ENCODE results near the gene KRTAP4-6. TPM values are rescaled to one million over a fixed set of nuclear protein-coding genes. Genes with fewer than 3 reads are reported as not detected.
"Not testable (repeated sequence)": the region's sequence is repeated elsewhere in the genome, so short reads cannot be mapped to it uniquely, and the experiment has no call there.

Gene KRTAP4-6
- total RNA-seq, 1 donor from 2014 or later, result not detected

- ATAC-seq; DNase-seq (ENCODE audit: low spot score); intact Hi-C loops (cut with DNase I): not testable (repeated sequence)
Observed at GRCh38 chr17:41117846-41118386, 22.4 kb downstream of the KRTAP4-6 start, which contains the start of gene KRTAP4-11. TSS of gene KRTAP4-11 (minus strand) at chr17:41118373. CDS start at chr17:41118315, 58 bp downstream.

- ATAC-seq, result no peak
- DNase-seq (ENCODE audit: low spot score), result no peak
- intact Hi-C loops (cut with DNase I), result no loop called here
Observed at GRCh38 chr17:41116297-41116696, 24.0 kb downstream of the KRTAP4-6 start.

DNA sequence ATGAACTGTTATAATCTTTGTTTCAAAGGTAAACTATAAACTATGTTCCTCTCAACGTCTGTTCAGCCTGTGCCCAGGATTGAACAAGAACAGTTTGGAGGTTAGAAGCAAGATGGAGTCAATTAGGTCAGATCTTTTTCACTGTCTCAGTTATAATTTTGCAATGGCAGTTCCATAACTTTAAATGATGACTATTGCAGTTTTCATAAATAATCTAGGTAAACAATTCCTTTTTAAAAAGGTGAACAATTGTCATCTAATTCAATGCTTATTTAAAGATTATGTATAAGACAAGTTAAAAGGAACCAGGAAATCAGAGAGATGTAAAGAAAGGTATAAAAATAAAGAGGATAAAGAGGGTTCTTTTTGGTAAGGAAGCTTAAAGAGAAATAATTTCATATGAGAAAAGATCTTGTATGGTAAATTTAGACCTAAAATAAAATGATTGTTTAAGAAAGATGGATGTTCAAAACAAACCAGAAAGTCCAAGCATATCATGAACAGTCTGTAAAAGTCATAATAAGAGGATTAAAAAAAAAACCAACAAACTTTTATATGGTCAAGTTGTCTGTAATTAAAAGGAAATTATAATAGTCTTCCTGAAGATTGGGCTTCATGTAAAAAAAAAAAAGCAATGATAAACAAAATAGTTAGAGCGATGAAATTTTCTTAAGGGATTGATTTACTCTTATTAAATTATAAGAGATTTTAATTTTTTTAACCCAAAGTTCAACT is 29.0 kb downstream of the KRTAP4-6 start:
- intact Hi-C loops (cut with DNase I), result no loop called here
- no peak for DNase-seq (ENCODE audit: low spot score)
- ATAC-seq, result no peak

DNA sequence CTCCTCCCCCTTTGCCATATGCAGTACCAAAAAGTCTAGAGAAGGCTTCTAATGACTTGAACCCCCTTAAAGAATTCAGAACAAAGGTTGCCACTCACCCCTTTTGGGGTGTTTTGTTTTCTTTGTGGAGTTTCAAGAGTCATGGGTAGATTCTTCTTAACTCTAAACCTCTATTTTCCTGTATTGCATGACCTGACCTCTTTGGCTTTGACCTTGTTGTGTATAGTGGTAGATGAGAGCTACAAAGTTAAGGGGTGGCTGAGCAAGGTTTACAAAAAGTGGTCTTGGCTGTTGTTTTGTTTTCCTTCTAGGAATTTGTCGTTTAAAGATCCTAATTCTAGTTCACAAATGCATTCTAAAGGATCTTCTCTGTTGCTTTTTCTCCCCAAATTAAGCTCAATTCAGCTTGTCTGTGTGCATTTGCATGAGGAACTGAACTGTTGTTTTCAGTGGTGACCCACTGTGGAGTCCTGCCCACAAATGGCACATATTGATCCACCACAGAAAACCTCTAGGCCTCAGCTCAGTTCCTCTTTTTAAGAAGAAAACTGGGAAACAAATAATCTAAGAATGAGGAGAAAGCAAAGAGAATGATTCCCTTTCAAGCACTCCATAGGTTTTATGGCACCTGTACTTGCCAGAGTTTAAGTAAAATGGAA is 31.5 kb downstream of the KRTAP4-6 start:
- DNase-seq (ENCODE audit: low spot score); ATAC-seq; intact Hi-C loops (cut with DNase I): not testable (repeated sequence)

DNA sequence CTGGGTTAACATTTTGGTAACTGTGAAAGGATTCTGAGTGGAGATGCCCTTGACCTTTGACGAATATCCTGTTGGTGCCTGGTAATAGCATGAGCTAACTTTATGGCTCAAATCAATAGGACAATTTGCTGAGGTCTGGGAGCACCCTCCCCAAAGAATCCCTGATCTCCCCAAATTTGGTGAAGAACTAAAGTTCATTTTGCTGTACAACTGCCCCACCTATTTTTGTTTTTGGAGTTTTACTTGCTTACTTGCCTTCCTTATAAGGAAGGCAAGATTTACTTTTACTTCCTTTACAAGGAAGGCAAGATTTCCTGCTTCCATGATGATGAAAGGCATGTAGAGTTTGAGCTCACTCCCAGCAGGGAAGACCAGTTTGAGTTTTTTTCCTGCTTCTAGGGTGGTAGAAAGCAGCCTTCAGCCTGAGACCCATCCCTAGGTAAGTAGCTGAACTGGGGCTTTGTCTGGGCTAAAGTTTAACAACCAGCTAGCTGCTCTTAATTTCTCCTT is 32.3 kb downstream of the KRTAP4-6 start:
- DNase-seq (ENCODE audit: low spot score) (no peak), ATAC-seq (no peak)
- intact Hi-C loops (cut with DNase I), result no loop called here

- intact Hi-C loops (cut with DNase I); DNase-seq (ENCODE audit: low spot score); ATAC-seq: not testable (repeated sequence)
Observed at GRCh38 chr17:41105347-41105746, 35.0 kb downstream of the KRTAP4-6 start, which contains the start of gene KRTAP4-9. TSS of gene KRTAP4-9 (plus strand) at chr17:41105389. CDS start at chr17:41105389, 0 bp downstream.

DNA sequence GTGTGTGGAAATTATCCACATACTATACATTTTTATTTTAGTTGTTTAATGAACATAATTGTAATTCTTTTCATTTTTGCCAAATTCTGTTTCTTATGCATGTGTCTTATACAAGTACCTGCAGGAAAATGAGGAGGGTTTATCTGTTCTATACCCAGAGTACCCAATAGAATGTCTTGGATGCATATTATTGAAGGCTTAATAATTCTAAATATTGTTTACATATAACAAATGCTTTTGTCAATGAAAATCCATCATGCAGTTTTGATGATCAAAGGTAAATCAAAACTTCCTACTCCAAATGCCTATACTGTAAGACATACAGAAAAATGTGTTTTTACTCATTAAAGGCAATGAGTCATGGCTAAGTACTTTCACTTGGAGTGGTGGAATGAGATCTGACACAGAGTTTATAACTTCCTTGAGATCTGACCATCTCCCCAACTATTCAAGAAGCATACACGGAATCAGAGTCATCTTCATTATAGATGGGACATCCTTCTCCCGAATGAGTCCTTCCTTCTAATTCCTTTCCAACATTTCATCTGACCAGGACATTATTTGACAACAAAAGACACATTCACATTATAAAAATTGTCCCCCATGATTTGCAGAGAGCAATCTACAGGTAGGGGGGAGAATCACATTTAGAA is 35.8 kb downstream of the KRTAP4-6 start:
- intact Hi-C loops (cut with DNase I); DNase-seq (ENCODE audit: low spot score); ATAC-seq: not testable (repeated sequence)

DNA sequence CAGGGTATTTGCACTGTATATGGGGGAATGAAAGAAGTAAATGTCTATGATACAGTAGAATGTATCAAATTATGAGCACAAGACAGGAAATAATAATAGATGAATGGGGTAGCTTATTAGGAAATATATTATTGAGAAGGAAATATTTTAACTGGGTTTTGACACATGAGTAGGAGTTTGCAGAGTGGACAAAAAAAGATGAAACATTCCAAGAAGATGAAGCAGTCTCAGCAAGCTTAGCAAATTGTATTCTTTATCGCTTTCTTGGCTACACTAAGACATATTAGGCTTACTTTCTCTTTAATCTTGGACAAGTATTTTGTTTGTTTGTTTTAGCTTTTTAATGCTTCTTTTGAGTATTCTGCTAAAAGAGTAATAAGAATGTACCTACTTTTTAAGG is 36.4 kb downstream of the KRTAP4-6 start:
- DNase-seq (ENCODE audit: low spot score), result no peak
- ATAC-seq, result no peak
- intact Hi-C loops (cut with DNase I), result no loop called here

- ATAC-seq, result no peak
- DNase-seq (ENCODE audit: low spot score), result no peak
- intact Hi-C loops (cut with DNase I), result no loop called here
Observed at GRCh38 chr17:41101586-41102259, 38.6 kb downstream of the KRTAP4-6 start, which contains the start of gene KRTAP4-16. TSS of gene KRTAP4-16 (minus strand) at chr17:41102209. CDS start at chr17:41102209, 0 bp downstream.

DNA sequence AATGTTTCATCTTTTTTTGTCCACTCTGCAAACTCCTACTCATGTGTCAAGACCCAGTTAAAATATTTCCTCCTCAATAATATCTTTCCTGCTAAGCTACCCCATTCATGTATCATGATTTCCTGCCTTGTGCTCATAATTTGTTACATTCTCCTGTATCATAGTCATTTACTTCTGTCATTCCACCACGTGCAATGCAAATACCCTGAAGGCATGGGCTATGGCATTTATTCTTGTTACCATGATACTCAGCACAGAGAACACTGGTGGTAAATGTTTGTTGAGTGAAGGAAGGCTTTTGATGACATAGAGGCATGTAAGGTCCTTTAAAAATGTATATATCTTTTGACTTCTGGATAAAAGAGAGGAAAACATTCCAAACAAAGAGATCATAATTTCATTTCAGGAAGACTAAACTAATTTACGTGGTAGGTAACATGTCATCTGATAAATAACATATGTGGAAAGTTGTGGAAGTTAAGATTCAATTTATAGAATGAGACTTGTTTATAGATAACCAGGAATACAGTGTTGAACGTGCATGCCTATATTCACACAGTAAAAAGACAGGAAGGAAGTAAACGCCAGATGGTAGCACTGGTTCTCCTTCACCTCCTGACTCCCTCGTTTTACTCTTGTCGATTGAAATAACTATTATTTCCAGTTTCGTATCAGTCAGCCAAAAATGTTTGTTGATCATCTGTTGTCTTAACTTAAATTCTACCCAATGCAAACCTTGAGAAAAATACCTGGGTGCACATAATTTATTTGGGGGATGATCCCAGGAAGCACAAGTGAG is 40.5 kb downstream of the KRTAP4-6 start:
- DNase-seq (ENCODE audit: low spot score); intact Hi-C loops (cut with DNase I); ATAC-seq: not testable (repeated sequence)

DNA sequence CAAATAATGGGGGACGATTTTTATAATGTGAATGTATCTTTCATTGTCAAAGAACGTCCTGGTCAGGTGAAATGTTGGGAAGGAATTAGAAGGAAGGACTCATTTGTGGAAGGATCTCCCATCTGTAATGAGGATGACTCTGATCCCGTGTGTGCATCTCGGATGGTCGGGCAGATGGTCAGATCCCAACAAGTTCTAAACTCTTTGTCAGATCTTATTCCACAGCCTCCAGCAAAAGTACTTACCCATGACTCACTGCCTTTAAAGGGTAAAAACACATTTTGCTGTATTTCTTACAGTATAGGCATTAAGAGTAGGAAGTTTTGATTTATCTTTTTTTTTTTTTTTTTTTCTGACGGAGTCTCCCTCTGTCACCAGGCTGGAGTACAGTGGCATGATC is 41.9 kb downstream of the KRTAP4-6 start:
- no peak for ATAC-seq
- intact Hi-C loops (cut with DNase I), result no loop called here
- no peak for DNase-seq (ENCODE audit: low spot score)

DNA sequence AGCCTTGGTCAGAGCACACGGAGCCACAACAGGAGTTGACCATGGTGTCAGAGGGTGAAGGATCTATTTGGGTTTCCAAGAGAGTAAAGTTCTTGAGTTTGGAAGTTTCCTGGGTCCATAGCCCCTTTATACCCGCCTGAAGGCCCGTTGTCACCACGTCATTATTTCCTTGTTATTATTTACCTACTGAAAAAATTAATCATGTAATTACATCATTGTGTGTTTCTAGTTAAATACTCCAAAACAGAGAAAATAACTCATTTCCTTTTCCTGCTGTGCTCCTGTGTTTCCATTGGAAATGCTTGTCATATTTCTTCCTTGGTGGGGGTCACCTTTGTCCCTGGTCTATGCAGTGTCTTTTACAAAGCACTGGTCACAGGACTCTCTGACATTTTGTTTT is 42.3 kb downstream of the KRTAP4-6 start, which contains the start of gene KRTAP4-8:
Gene KRTAP4-8, minus strand, starts transcription at position 101 of the 400 bp plus-strand sequence. Its CDS starts 58 bp downstream, at position 43.
- ATAC-seq (no peak), DNase-seq (ENCODE audit: low spot score) (no peak)
- intact Hi-C loops (cut with DNase I), result no loop called here

GRCh38 chr17:41096055-41096454 is 44.3 kb downstream of the KRTAP4-6 start:
- no peak for DNase-seq (ENCODE audit: low spot score)
- ATAC-seq, result no peak

More at GRCh38 chr17:41096055-41096454, 44.3 kb downstream of the KRTAP4-6 start:
- intact Hi-C loops (cut with DNase I), result no loop called here

Other genes with a start within 250 kb of the KRTAP4-6 start
- gene KRT23, start 202.9 kb downstream of the KRTAP4-6 start, total RNA-seq, result 0.53 TPM
- not detected for gene KRT39, start 173.6 kb downstream of the KRTAP4-6 start, total RNA-seq
- gene KRT40, start 156.2 kb downstream of the KRTAP4-6 start, total RNA-seq, result not detected
- gene KRTAP3-3, start 146.4 kb downstream of the KRTAP4-6 start, total RNA-seq, result not detected
- not detected for gene KRTAP3-2, start 140.6 kb downstream of the KRTAP4-6 start, total RNA-seq
- gene KRTAP3-1, start 131.4 kb downstream of the KRTAP4-6 start, total RNA-seq, result not detected
- not detected for gene KRTAP1-5, start 113.3 kb downstream of the KRTAP4-6 start, total RNA-seq
- gene KRTAP1-4, start 110.3 kb downstream of the KRTAP4-6 start, total RNA-seq, result not detected
- gene KRTAP1-3, start 105.7 kb downstream of the KRTAP4-6 start, total RNA-seq, result not detected
- not detected for gene KRTAP1-1, start 99.1 kb downstream of the KRTAP4-6 start, total RNA-seq
- not detected for gene KRTAP2-1, start 93.2 kb downstream of the KRTAP4-6 start, total RNA-seq
- gene KRTAP2-2, start 85.3 kb downstream of the KRTAP4-6 start, total RNA-seq, result not detected
- not detected for gene KRTAP2-3, start 80.4 kb downstream of the KRTAP4-6 start, total RNA-seq
- not detected for gene KRTAP2-4, start 74.7 kb downstream of the KRTAP4-6 start, total RNA-seq
- gene KRTAP4-7, start 56.4 kb downstream of the KRTAP4-6 start, total RNA-seq, result not detected
- not detected for gene KRTAP4-8, start 42.4 kb downstream of the KRTAP4-6 start, total RNA-seq
- gene KRTAP4-16, start 38.3 kb downstream of the KRTAP4-6 start, total RNA-seq, result not detected
- not detected for gene KRTAP4-9, start 35.2 kb downstream of the KRTAP4-6 start, total RNA-seq
- not detected for gene KRTAP4-11, start 22.2 kb downstream of the KRTAP4-6 start, total RNA-seq
- gene KRTAP4-12, start 16.4 kb downstream of the KRTAP4-6 start, total RNA-seq, result not detected
- not detected for gene KRTAP4-5, start 9.3 kb upstream of the KRTAP4-6 start, total RNA-seq
- gene KRTAP4-4, start 20.2 kb upstream of the KRTAP4-6 start, total RNA-seq, result not detected
- gene KRTAP4-3, start 27.7 kb upstream of the KRTAP4-6 start, total RNA-seq, result not detected
- not detected for gene KRTAP4-2, start 37.7 kb upstream of the KRTAP4-6 start, total RNA-seq
- not detected for gene KRTAP4-1, start 44.4 kb upstream of the KRTAP4-6 start, total RNA-seq
- not detected for gene KRTAP9-1, start 49.3 kb upstream of the KRTAP4-6 start, total RNA-seq
- not detected for gene KRTAP9-2, start 86.1 kb upstream of the KRTAP4-6 start, total RNA-seq
- gene KRTAP9-3, start 91.9 kb upstream of the KRTAP4-6 start, total RNA-seq, result not detected
- not detected for gene KRTAP9-8, start 97.5 kb upstream of the KRTAP4-6 start, total RNA-seq
- not detected for gene KRTAP9-4, start 109.1 kb upstream of the KRTAP4-6 start, total RNA-seq
- gene KRTAP9-9, start 114.8 kb upstream of the KRTAP4-6 start, total RNA-seq, result not detected
- gene KRTAP9-6, start 124.8 kb upstream of the KRTAP4-6 start, total RNA-seq, result not detected
- not detected for gene KRTAP9-7, start 135.2 kb upstream of the KRTAP4-6 start, total RNA-seq
- not detected for gene KRTAP29-1, start 162.3 kb upstream of the KRTAP4-6 start, total RNA-seq
- gene KRTAP16-1, start 168.8 kb upstream of the KRTAP4-6 start, total RNA-seq, result not detected
- not detected for gene KRTAP17-1, start 175.2 kb upstream of the KRTAP4-6 start, total RNA-seq
- gene KRT33A, start 210.3 kb upstream of the KRTAP4-6 start, total RNA-seq, result not detected
- gene KRT33B, start 229.3 kb upstream of the KRTAP4-6 start, total RNA-seq, result not detected
- not detected for gene KRT34, start 241.8 kb upstream of the KRTAP4-6 start, total RNA-seq